Vagina (tissue), 2 donors: ENCODE measurements around the gene KLHDC8A. TPM values are rescaled to one million over a fixed set of nuclear protein-coding genes. Genes with fewer than 3 reads are reported as not detected.

Source experiments
- DNase-seq, 2 donors: peaks; one replicate each; pipeline ENCODE4 v3.0.0-alpha.2; 2017; ENCODE audit errors: extremely low spot score in 2 of 2
- H3K27ac ChIP-seq: fragments of 200-600 bp; sonication (generic); one replicate; pipeline ENCODE4 v1.5.1; 2019
- H3K27me3 ChIP-seq: fragments of 200-600 bp; sonication (generic); one replicate; pipeline ENCODE4 v1.5.1; 2019
- H3K36me3 ChIP-seq, 2 donors: fragments of 200-600 bp; sonication (generic); one replicate each; pipeline ENCODE4 v1.5.1; 2017 to 2019
- H3K4me1 ChIP-seq: fragments of 200-600 bp; sonication (generic); one replicate; pipeline ENCODE4 v1.5.1; 2019
- H3K4me3 ChIP-seq, 2 donors: fragments of 200-600 bp; sonication (generic); 1 replicate in 1 of 2; 2 replicates in 1 of 2; pipeline ENCODE4 v1.5.1; 2016 to 2019
- H3K9me3 ChIP-seq: fragments of 200-600 bp; sonication (generic); one replicate; pipeline ENCODE4 v1.5.1; 2019
- POLR2A ChIP-seq, 2 donors: fragments of 450-650 bp; IDR thresholded peaks; one replicate each; pipeline ENCODE4 v1.6.1; 2017; ENCODE audit warnings: antibody characterized with exemption in 2 of 2, mild to moderate bottlenecking in 2 of 2, moderate library complexity in 2 of 2
- POLR2AphosphoS5 ChIP-seq, 2 donors: sonication (generic); formaldehyde crosslinking; IDR thresholded peaks; one replicate each; pipeline ENCODE4 v1.9.0; 2017; ENCODE audit warnings: antibody characterized with exemption in 2 of 2, mild to moderate bottlenecking in 2 of 2, low read depth in 1 of 2; ENCODE audit not compliant: insufficient read depth in 1 of 2
- intact Hi-C: fragments of 100-400 bp; cut with DNase I; formaldehyde crosslinking; loops from one replicate; pipeline ENCODE4 v1.15.1; 2023
- total RNA-seq: library from RNA; depleted of rRNA; stranded (reverse); fragments of >200 nt; gene quantifications from one replicate; pipeline ENCODE4 v1.2.3, GENCODE V29; 2016
- TF ChIP-seq, protein P1 (sequence below), 3 experiments: fragments of 450-650 bp in 2 of 3; fragments of 200-600 bp in 1 of 3; sonication (generic) in 1 of 3; IDR thresholded peaks; one replicate each; pipeline ENCODE4 v1.5.1; 2017 to 2019; ENCODE audit warnings: antibody characterized with exemption in 3 of 3, mild to moderate bottlenecking in 2 of 3, moderate library complexity in 2 of 3

Gene KLHDC8A
- total RNA-seq, 1 donor from 2014 or later: not detected

- TF ChIP-seq, protein P1, sequence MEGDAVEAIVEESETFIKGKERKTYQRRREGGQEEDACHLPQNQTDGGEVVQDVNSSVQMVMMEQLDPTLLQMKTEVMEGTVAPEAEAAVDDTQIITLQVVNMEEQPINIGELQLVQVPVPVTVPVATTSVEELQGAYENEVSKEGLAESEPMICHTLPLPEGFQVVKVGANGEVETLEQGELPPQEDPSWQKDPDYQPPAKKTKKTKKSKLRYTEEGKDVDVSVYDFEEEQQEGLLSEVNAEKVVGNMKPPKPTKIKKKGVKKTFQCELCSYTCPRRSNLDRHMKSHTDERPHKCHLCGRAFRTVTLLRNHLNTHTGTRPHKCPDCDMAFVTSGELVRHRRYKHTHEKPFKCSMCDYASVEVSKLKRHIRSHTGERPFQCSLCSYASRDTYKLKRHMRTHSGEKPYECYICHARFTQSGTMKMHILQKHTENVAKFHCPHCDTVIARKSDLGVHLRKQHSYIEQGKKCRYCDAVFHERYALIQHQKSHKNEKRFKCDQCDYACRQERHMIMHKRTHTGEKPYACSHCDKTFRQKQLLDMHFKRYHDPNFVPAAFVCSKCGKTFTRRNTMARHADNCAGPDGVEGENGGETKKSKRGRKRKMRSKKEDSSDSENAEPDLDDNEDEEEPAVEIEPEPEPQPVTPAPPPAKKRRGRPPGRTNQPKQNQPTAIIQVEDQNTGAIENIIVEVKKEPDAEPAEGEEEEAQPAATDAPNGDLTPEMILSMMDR (IDR thresholded peaks at IDR 0.05): no peak
- no peak for TF ChIP-seq POLR2AphosphoS5 (IDR thresholded peaks at IDR 0.05; ENCODE audit: insufficient read depth in 1 of 2, low read depth in 1 of 2)
- no peak for TF ChIP-seq POLR2A (IDR thresholded peaks at IDR 0.05)
- no peaks in the 10 kb centered on the region for H3K36me3 ChIP-seq
- peaks cover 12% of the 10 kb centered on the region for H3K4me1 ChIP-seq
- H3K9me3 ChIP-seq: no peaks in the 10 kb centered on the region
- H3K27ac ChIP-seq: no peak overlapping the region
- intact Hi-C loops: no loop called here
- H3K4me3 ChIP-seq: no peak overlapping the region
- peaks cover 6% of the 10 kb centered on the region for H3K27me3 ChIP-seq
- no peak for DNase-seq
Observed at GRCh38 chr1:205339197-205339702, 17.5 kb downstream of the KLHDC8A start.

GRCh38 chr1:205338011-205338410 lies 18.7 kb downstream of the KLHDC8A start:
- H3K36me3 ChIP-seq: no peaks in the 10 kb centered on the region
- intact Hi-C loops: no loop called here
- H3K4me1 ChIP-seq: no peaks in the 10 kb centered on the region
- H3K27me3 ChIP-seq: no peaks in the 10 kb centered on the region
- H3K4me3 ChIP-seq: no peak overlapping the region
- TF ChIP-seq POLR2AphosphoS5 (IDR thresholded peaks at IDR 0.05; ENCODE audit: insufficient read depth in 1 of 2, low read depth in 1 of 2) (no peak), POLR2A (IDR thresholded peaks at IDR 0.05) (no peak)
- TF ChIP-seq, protein P1 (IDR thresholded peaks at IDR 0.05): no peak
- no peak overlapping the region for H3K27ac ChIP-seq
- no peaks in the 10 kb centered on the region for H3K9me3 ChIP-seq
- no peak for DNase-seq

- Histone ChIP-seq H3K4me3 (no peak overlapping the region), H3K27ac (no peak overlapping the region), H3K9me3 (no peaks in the 10 kb centered on the region), H3K4me1 (no peaks in the 10 kb centered on the region), H3K27me3 (no peaks in the 10 kb centered on the region), H3K36me3 (no peaks in the 10 kb centered on the region)
- intact Hi-C loops: no loop called here
- TF ChIP-seq, protein P1 (IDR thresholded peaks at IDR 0.05): no peak
- no peak for TF ChIP-seq POLR2A (IDR thresholded peaks at IDR 0.05)
- no peak for DNase-seq
Observed at GRCh38 chr1:205337481-205337880, 19.2 kb downstream of the KLHDC8A start.

DNA sequence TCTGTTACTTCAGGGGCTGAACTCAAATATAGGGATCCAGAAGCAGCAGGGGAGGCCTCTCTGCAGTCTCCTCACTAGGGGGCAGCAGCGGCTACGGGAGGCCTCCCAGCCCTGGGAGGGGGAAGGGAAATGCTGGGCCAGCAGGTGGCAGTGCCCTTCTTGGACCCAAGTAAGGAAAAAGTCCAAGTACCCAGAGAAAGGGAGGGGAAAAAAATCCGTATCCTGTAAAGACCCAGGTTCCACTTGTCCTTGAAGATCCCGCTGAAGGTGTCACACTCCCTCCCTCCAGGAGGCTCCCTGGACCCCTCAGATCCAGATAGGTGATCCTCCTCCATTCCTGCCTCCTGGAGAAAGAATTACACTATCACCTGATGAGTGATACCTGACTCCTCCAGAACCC lies 21.0 kb downstream of the KLHDC8A start:
- Histone ChIP-seq H3K27me3 (no peaks in the 10 kb centered on the region), H3K36me3 (no peaks in the 10 kb centered on the region), H3K9me3 (no peaks in the 10 kb centered on the region), H3K27ac (no peak overlapping the region), H3K4me1 (no peaks in the 10 kb centered on the region), H3K4me3 (no peak overlapping the region)
- intact Hi-C loops: no loop called here
- no peak for DNase-seq
- TF ChIP-seq, protein P1 (IDR thresholded peaks at IDR 0.05): peak; percentile 52 to 57 (median 54)
- TF ChIP-seq POLR2A (IDR thresholded peaks at IDR 0.05): no peak

- Histone ChIP-seq H3K4me1 (no peaks in the 10 kb centered on the region), H3K27ac (no peak overlapping the region), H3K27me3 (no peaks in the 10 kb centered on the region), H3K36me3 (no peaks in the 10 kb centered on the region), H3K4me3 (no peak overlapping the region), H3K9me3 (no peaks in the 10 kb centered on the region)
- no peak for TF ChIP-seq POLR2AphosphoS5 (IDR thresholded peaks at IDR 0.05; ENCODE audit: insufficient read depth in 1 of 2, low read depth in 1 of 2)
- no peak for TF ChIP-seq POLR2A (IDR thresholded peaks at IDR 0.05)
- TF ChIP-seq, protein P1 (IDR thresholded peaks at IDR 0.05): no peak
- intact Hi-C loops: no loop called here
- DNase-seq: no peak
Observed at GRCh38 chr1:205332015-205332791, 24.5 kb downstream of the KLHDC8A start.
